Immature natural killer cell (primary cell): ENCODE data around the gene MTRFR. TPM values are rescaled to one million over a fixed set of nuclear protein-coding genes. Genes with fewer than 3 reads are reported as not detected.

Source experiments
- DNase-seq, 3 donors: peaks; one replicate each; pipeline ENCODE4 v3.0.0; 2022; ENCODE audit warnings: mixed read lengths in 1 of 3
- H3K27ac Mint-ChIP-seq, 6 donors: one replicate each; pipeline ENCODE4 v1.8.0; 2020; ENCODE audit warnings: mixed read lengths in 6 of 6, mild to moderate bottlenecking in 5 of 6, inconsistent platforms in 4 of 6, moderate library complexity in 3 of 6
- H3K27me3 Mint-ChIP-seq, 3 donors: one replicate each; pipeline ENCODE4 v1.8.0; 2020 to 2021; ENCODE audit warnings: low read depth in 3 of 3, mild to moderate bottlenecking in 3 of 3, mixed read lengths in 3 of 3, moderate library complexity in 3 of 3, inconsistent platforms in 1 of 3
- H3K36me3 Mint-ChIP-seq, 3 donors: one replicate each; pipeline ENCODE4 v1.8.0; 2020; ENCODE audit warnings: mixed read lengths in 3 of 3, inconsistent platforms in 2 of 3, mild to moderate bottlenecking in 2 of 3
- H3K4me1 Mint-ChIP-seq, 2 donors: one replicate each; pipeline ENCODE4 v1.8.0; 2020; ENCODE audit warnings: inconsistent platforms in 2 of 2, mild to moderate bottlenecking in 2 of 2, mixed read lengths in 2 of 2, moderate library complexity in 1 of 2
- H3K4me3 Mint-ChIP-seq, 5 donors: one replicate each; pipeline ENCODE4 v1.8.0; 2020; ENCODE audit warnings: mild to moderate bottlenecking in 5 of 5, mixed read lengths in 5 of 5, inconsistent platforms in 3 of 5, moderate library complexity in 3 of 5
- H3K9me3 Mint-ChIP-seq, 6 donors: one replicate each; pipeline ENCODE4 v1.8.0; 2020; ENCODE audit warnings: mild to moderate bottlenecking in 6 of 6, mixed read lengths in 6 of 6, inconsistent platforms in 4 of 6, moderate library complexity in 3 of 6
- polyA plus RNA-seq, 3 donors: library from polyadenylated mRNA; unstranded; fragments of 300-500 nt; fragmentation: Illumina TruSeq; gene quantifications; one replicate each; pipeline ENCODE4 v1.2.3, GENCODE V29; 2021

The MTRFR gene
- polyA plus RNA-seq, 3 donors from 2014 or later, result 10.7 to 32.9 (median 16.3) TPM

GRCh38 chr12:123293178-123293760 lies 60.0 kb downstream of the MTRFR start:
- Mint-ChIP-seq H3K36me3 (peaks cover 6 to 28% (median 20%) of the 10 kb centered on the region in 3 donors), H3K9me3 (no peaks in the 10 kb centered on the region), H3K27me3 (peaks cover 0 to 6% (median 0%) of the 10 kb centered on the region in 3 donors), H3K4me3 (no peak overlapping the region), H3K4me1 (no peaks in the 10 kb centered on the region), H3K27ac (no peak overlapping the region)
- no peak for DNase-seq

DNA sequence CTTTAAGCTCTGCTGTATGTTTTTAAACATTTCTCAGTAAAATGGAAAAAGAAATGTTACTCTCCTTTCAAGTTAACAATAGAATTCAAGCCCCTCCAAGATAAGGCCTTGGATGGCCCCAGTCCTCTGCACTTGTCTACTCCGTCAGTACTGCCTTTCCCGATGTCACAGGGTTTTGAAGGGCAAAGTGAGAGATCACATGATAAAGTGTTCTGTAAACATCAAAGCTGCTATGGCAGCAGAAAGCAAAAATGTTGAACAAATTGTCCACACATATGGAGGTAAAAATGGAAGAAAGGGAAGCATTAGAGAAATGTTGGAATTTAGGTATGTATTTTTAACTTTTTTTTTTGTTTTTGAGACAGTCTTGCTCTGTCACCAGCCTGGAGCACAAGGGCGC lies 71.9 kb downstream of the MTRFR start:
- no peaks in the 10 kb centered on the region for H3K4me1 Mint-ChIP-seq
- H3K27ac Mint-ChIP-seq, result peak overlapping the region in 2 of 6 donors; percentile 46 to 62
- peaks cover 0 to 5% (median 0%) of the 10 kb centered on the region in 3 donors for H3K27me3 Mint-ChIP-seq
- H3K36me3 Mint-ChIP-seq, result peaks cover 27 to 38% (median 30%) of the 10 kb centered on the region in 3 donors
- H3K9me3 Mint-ChIP-seq, result no peaks in the 10 kb centered on the region
- no peak for DNase-seq
- no peak overlapping the region for H3K4me3 Mint-ChIP-seq

GRCh38 chr12:123306200-123306599 lies 73.0 kb downstream of the MTRFR start:
- Mint-ChIP-seq H3K4me3 (no peak overlapping the region), H3K36me3 (peaks cover 25 to 41% (median 28%) of the 10 kb centered on the region in 3 donors), H3K27me3 (peaks cover 0 to 5% (median 0%) of the 10 kb centered on the region in 3 donors), H3K27ac (no peak overlapping the region), H3K4me1 (no peaks in the 10 kb centered on the region), H3K9me3 (no peaks in the 10 kb centered on the region)
- no peak for DNase-seq

Other genes with a start within 250 kb of the MTRFR start
- gene PITPNM2, start 82.3 kb upstream of the MTRFR start, polyA plus RNA-seq, result 1 to 10 TPM; 4.7 to 8.6 (median 7.1) TPM
- 10 to 100 TPM; 18.8 to 44.8 (median 43.9) TPM for gene MPHOSPH9, start 295 bp upstream of the MTRFR start, polyA plus RNA-seq
- 10 to 100 TPM in 1 of 3 donors, 1 to 10 TPM in 2; 3.6 to 11.2 (median 6.4) TPM for gene CDK2AP1, start 38.4 kb downstream of the MTRFR start, polyA plus RNA-seq
- gene SBNO1, start 131.4 kb downstream of the MTRFR start, polyA plus RNA-seq, result 10 to 100 TPM; 20.0 to 34.3 (median 26.9) TPM
- 1 to 10 TPM in 2 of 3 donors, under 1 TPM in 1; 0.16 to 6.1 (median 3.2) TPM for gene KMT5A, start 150.7 kb downstream of the MTRFR start, polyA plus RNA-seq
- 1 to 10 TPM; 4.7 to 6.5 (median 6.5) TPM for gene RILPL2, start 203.2 kb downstream of the MTRFR start, polyA plus RNA-seq
- gene SNRNP35, start 224.7 kb downstream of the MTRFR start, polyA plus RNA-seq, result 10 to 100 TPM; 26.2 to 42.3 (median 37.8) TPM